ENCODE results near the gene DLG1.
"Not testable (repeated sequence)": the region's sequence is repeated elsewhere in the genome, so short reads cannot be mapped to it uniquely, and the experiment has no call there.

DLG1 gene

GRCh38 chr3:197283045-197283444, 15.4 kb downstream of the DLG1 start:
- DNase-seq, result no peak

DNA sequence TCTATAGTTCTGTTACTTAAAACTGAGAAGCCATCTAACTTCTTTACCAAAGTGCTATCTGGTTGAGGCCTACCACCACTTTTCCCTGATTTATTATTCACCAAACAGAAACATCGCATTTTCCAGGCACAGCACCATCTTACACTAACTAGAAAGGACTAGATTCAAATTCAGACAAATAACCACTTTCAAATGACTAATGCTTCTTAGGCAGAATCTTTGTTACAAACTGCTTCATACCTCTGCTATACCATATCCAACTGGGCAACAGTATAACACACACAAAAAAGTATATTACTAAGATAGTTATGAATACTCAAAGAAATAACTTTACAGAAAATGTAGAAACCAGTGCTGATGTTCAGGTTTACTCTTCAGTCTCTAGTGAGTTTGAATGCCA, 16.6 kb downstream of the DLG1 start:
- DNase-seq, result no peak

DNA sequence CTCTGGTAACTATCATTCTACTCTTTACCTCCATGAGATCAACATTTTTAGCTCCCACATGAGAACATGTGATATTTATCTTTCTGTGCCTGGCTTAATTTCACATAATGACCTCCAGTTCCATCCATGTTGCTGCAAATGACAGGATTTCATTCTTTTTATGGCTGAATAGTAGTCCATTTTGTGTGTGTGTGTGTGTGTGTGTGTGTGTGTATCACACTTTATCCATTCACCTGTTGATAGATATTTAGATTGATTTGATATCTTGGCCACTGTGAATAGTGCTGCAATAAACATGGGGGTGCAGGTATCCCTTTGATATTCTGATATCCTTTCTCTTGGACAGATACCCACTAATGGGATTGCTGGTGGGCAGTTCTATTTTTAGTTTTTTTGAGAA, 18.3 kb downstream of the DLG1 start:
- no peak for DNase-seq

- DNase-seq, result no peak
These were observed 19.5 kb downstream of the DLG1 start for GRCh38 chr3:197278933-197279332.

- not testable (repeated sequence) for DNase-seq
These were observed 21.6 kb downstream of the DLG1 start for GRCh38 chr3:197276808-197277207.

DNA sequence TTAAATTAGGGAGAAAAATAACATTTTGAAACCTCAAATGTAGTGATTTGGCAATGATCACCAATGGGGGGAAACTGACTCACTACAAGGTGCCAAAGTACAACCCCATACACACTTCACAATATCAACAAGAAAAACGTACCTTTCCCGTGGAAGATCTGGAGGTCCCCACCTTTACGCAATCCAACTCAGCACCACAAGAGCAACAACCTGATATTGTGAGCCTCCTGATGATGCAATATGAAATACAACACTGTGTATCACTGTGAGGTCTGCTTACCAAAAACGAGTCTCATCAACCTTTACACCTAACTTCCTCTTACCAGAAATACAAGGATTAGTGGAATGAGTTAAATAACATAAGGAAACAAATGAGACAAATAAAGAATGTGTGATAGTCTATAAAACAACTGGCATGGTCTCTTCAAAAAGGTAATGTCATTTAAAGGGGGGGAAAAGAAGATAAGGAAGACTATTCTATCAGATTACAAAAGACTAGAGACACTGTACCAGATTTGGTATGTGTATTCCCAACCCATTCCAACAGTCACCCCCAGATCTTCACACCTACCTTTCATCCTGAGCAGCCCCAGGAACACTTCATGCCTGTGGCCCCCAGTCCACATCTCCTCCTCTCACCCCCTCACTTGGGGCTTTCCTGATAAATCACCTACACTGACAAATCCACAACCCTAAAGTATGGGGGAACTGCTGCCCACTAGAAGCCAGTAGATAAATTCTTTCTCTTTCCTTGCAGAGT, 27.7 kb downstream of the DLG1 start:
- no peak for DNase-seq

DNA sequence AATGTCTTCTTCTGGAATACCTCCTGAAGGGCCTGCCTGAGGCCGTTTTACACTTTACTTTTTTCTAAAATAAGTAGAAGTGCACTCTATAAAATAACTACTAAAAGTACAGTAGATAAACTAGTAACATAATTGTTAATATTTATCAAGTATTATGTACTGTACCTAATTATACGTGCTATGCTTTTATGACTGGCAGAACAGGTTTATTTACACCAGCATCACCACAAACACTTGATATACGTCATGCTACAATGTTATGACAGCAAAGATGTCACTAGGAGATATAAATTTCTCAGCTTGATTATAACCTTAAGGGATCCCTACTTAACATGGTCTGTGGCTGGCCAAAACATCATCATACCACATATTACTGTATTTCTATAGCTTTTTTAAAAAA, 29.4 kb downstream of the DLG1 start:
- DNase-seq, result no peak

GRCh38 chr3:197268294-197268693, 30.1 kb downstream of the DLG1 start:
- no peak for DNase-seq

- DNase-seq, result no peak
These were observed 32.1 kb downstream of the DLG1 start for GRCh38 chr3:197266331-197266730.

DNA sequence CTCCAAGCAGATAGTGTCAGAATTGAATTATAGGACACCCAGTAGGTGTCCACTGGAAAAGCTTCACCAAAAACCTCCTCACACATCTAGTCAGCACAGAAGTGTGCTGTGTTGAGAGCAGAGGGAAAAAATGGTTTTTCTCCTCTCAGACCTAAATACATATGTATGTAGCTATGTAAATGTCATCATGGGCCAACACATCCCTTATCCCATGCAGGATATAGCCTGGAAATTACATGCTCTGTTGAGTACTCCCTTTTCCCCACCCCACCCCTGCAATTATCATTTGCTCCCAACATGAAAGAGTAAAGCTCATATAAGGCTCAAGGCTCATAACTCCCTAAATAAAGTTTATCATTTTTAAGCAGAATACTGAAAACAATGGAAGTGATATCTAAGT, 35.7 kb downstream of the DLG1 start:
- DNase-seq, result no peak

- no peak for DNase-seq
These were observed 37.3 kb downstream of the DLG1 start for GRCh38 chr3:197261164-197261509.

DNA sequence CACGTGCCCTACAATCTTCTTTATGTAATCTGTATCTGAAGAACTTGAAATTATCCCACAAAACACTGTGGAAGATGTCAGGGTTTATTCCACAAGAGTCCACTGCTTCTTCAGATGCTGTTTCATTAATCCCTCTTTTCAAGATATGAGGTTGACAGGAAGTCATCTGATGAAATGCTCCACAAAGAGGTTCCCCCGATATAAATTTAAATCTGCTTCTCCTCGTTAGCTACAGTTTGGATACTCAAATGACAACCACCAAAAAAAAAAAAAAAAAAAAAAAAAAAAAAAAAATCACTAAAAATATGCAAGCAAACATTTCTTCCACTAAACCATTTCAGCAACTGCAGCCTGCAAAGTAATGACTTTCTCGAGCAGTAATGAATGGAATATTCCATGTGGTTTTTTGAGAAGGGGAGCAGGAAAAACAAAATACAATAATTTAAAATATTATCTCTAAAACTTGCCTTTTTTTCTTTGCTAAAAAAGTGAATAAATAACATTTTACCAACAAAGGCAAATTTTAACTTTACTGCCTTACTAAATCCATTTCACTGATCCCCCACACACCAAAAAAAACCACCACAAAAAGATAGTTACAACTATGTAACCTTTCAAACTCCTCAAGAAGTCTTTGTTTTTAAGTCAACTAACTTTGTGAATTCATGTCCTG, 37.8 kb downstream of the DLG1 start:
- DNase-seq, result no peak

GRCh38 chr3:197259096-197259495, 39.3 kb downstream of the DLG1 start:
- DNase-seq, result no peak

- DNase-seq, result no peak
These were observed 40.1 kb downstream of the DLG1 start for GRCh38 chr3:197258168-197258755.

- no peak for DNase-seq
These were observed 40.7 kb downstream of the DLG1 start for GRCh38 chr3:197257711-197258110.

DNA sequence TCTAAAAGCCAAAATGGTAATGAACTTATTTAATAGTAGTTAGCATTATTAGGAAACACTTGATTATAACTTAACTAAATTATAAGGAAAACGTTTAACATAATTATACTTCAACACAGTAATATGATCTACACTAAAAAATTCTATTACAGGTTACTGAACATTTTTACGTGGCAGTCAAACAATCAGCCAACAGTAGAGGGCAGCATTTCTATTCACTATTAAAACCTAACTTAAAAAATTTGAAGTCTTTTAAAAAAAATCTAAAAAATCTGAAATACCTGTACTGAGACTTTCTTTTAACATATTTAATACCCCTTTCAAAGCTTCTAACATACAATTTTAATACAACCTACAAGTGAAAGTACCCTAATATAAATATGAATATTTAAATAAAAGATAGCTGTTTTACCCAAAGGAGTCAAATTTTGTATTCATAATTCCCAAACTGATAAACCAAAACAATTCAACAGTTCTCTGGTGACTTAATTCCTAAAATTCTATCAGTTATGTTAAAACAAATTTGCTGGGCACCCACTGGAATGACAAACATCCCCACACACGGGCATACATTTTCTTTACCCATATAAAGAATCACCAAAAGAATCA, 41.5 kb downstream of the DLG1 start:
- DNase-seq, result no peak

DNA sequence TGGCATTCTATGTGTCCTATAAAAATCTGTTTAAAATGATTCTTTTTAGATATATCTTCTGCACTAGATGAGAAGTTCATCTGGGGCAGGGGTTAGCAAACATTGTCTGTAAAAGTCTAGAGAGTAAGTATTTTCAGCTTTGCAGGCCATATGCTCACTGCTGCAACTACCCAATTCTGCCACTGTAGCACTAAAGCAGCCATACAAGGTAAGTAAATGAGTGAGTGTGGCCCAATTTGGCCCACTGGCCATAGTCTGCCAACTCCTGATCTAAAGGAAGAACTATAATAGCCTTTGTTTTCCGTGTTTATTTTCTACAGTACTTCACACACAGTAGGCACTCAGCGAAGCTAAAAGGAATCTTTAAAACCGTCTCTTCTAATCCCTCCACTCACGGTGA, 42.3 kb downstream of the DLG1 start:
- DNase-seq, result no peak

DNA sequence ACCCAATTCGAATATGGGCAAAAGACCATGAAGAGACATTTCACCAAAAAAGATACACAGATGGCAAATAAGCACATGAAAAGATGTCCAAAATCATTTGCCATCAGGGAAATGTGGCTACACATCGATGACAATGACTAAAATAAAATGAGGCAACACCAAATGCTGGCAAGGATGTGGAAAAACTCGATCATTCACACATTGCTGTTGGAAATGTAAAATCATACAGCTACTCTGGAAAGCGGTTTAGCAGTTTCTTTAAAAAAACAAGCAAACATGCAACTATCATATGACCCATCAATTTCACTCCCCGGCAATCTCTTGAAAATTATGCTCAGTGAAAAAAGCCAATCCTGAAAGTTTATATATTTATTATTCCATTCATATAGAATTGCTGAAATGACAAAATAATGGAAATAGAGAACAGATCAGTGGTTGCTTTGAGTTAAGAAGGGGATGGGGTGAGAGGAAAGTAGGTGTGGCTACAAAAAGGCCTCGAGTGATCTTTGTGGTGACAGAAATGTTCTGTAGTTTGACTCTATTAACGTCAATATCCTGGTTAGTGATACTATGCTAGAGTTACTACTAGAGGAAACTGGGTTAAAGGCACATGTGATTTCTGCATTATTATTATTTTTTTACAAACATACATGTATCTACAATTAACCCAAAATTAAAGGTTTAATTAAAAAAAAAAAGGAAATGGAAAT, 45.0 kb downstream of the DLG1 start:
- DNase-seq, result no peak

GRCh38 chr3:197249542-197249941, 48.9 kb downstream of the DLG1 start:
- no peak for DNase-seq

DNA sequence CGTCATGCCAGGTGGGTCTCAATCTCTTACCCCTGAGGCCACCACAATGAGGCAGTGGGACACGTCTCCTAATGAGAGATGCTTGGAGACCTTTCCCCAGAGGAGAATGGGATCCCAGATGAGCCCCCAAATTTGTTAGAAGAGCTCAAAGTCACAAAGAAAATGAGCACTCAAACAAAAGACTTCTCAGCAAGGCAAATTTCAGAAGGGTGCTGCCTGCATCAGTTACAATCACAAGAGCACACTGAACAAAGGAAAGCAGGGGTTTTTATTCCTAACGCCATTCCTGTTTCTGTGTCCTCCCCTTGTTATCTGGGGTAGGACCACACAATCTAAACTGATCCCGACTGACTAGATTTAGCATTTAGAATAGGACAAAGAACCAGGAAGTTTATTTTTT, 50.1 kb downstream of the DLG1 start:
- DNase-seq, result no peak

DNA sequence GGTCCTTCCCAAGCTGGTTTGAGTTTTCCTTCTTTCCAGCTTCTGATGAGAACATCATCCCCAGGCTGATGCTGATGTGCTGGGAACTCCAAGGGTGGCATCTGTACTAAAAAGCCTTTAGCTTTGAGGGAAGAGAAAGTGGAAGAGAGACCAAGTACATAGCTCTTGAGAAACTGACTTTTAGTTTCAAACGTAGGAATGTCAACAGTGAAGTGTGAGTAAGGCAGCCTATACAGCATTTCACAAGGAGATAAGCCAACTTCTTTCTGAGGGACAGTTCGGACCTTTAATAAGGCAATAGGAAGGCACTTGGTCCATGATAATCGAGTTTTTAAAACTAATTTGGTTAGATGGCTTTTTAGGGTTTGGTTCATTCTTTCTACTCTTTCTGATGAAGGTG, 53.7 kb downstream of the DLG1 start:
- DNase-seq, result no peak

- no peak for DNase-seq
These were observed 55.5 kb downstream of the DLG1 start for GRCh38 chr3:197242784-197243432.

- no peak for DNase-seq
These were observed 57.2 kb downstream of the DLG1 start for GRCh38 chr3:197241173-197241572.
